Lung (tissue), 12 donors: ENCODE measurements around the gene SLC38A10. TPM values are rescaled to one million over a fixed set of nuclear protein-coding genes. Genes with fewer than 3 reads are reported as not detected.

Source experiments
- ATAC-seq: fragments of 200-7000 bp; cut with Tn5 transposase; one replicate; pipeline ENCODE4 v1.9.1; 2020; ENCODE audit warnings: moderate number of reproducible peaks; ENCODE audit not compliant: insufficient read depth, low FRiP score
- DNase-seq, 3 donors: peaks; one replicate each; pipeline ENCODE4 v3.0.0-alpha.2; 2013 to 2017
- H3K27ac ChIP-seq, 2 donors: one replicate each; pipeline ENCODE4 v1.5.1; 2013; ENCODE audit warnings: mild to moderate bottlenecking in 2 of 2, moderate library complexity in 2 of 2, control low read depth in 1 of 2, inconsistent platforms in 1 of 2, low read depth in 1 of 2, low read length in 1 of 2
- H3K27me3 ChIP-seq, 3 donors: one replicate each; pipeline ENCODE4 v1.5.1; 2013; ENCODE audit warnings: low read length in 2 of 3; ENCODE audit not compliant: control insufficient read depth in 3 of 3, insufficient read depth in 3 of 3
- H3K36me3 ChIP-seq, 4 donors: one replicate each; pipeline ENCODE4 v1.5.1; 2013; ENCODE audit warnings: low read length in 4 of 4, mild to moderate bottlenecking in 1 of 4, moderate library complexity in 1 of 4; ENCODE audit not compliant: control insufficient read depth in 4 of 4, insufficient read depth in 4 of 4
- H3K4me1 ChIP-seq, 5 donors: one replicate each; pipeline ENCODE4 v1.5.1; 2013; ENCODE audit warnings: low read length in 5 of 5, mild to moderate bottlenecking in 2 of 5, moderate library complexity in 1 of 5; ENCODE audit not compliant: control insufficient read depth in 5 of 5, insufficient read depth in 5 of 5
- H3K4me3 ChIP-seq: one replicate; pipeline ENCODE4 v1.5.1; 2013; ENCODE audit warnings: mild to moderate bottlenecking, control low read depth, moderate library complexity
- H3K9ac ChIP-seq, 2 donors: one replicate each; pipeline ENCODE4 v1.5.1; 2013; ENCODE audit warnings: low read length in 2 of 2, control low read depth in 1 of 2; ENCODE audit not compliant: insufficient read depth in 1 of 2
- H3K9me3 ChIP-seq, 4 donors: one replicate each; pipeline ENCODE4 v1.5.1; 2013; ENCODE audit warnings: low read length in 3 of 4, mild to moderate bottlenecking in 1 of 4, moderate library complexity in 1 of 4; ENCODE audit not compliant: control insufficient read depth in 4 of 4, insufficient read depth in 3 of 4
- CTCF ChIP-seq: IDR thresholded peaks from 2 replicates; pipeline ENCODE4 v1.5.1; 2012; ENCODE audit warnings: mild to moderate bottlenecking; ENCODE audit errors: control extremely low read depth, extremely low read depth
- WGBS, 2 donors: extraction: QIAGEN DNeasy Blood & Tissue Kit; methylation state at CpG; one replicate each; pipeline ENCODE4 v1.1.7; 2013; 5-methylcytosine and 5-hydroxymethylcytosine counted together
- polyA plus RNA-seq, 2 donors: library from polyadenylated mRNA; stranded (reverse); fragments of 200-250 nt; gene quantifications; one replicate each; pipeline ENCODE4 v1.2.1, GENCODE V29; 2013
- total RNA-seq, 2 donors: library from RNA; depleted of rRNA in 1 of 2; stranded (reverse); fragments of >200 nt in 1 of 2; gene quantifications; one replicate each; pipeline ENCODE4 v1.2.1, GENCODE V29; 2014 to 2021
- donor health status: control.
- donor health status: control.
- donor health status: Bipolar disorder and iron deficiency.
- donor health status: healthy.
- donor health status: DM: yes; HTN: yes; CAD: no.

The SLC38A10 gene
- total and polyA plus RNA-seq, 4 donors: 56.0 to 127 (median 82.4) TPM

GRCh38 chr17:81288715-81289114, 6.4 kb downstream of the SLC38A10 start:
- Histone ChIP-seq H3K9ac (no peak overlapping the region), H3K9me3 (no peaks in the 10 kb centered on the region), H3K4me3 (no peak overlapping the region), H3K27ac (no peak overlapping the region), H3K27me3 (no peaks in the 10 kb centered on the region), H3K36me3 (peaks cover 0 to 19% (median 11%) of the 10 kb centered on the region in 4 donors), H3K4me1 (peaks cover 0 to 20% (median 5%) of the 10 kb centered on the region in 5 donors)
- no peak for DNase-seq
- WGBS, 2 donors: 81 to 87% methylated on average over 8 of the region's 8 CpGs
- ATAC-seq: no peak
- no peak for TF ChIP-seq CTCF

- TF ChIP-seq CTCF: no peak
- WGBS, 2 donors: 27 to 62% methylated on average over 16 of the region's 16 CpGs
- DNase-seq: no peak
- ATAC-seq: no peak
- peaks cover 0 to 23% (median 12%) of the 10 kb centered on the region in 4 donors for H3K36me3 ChIP-seq
- no peak overlapping the region for H3K9ac ChIP-seq
- no peaks in the 10 kb centered on the region for H3K9me3 ChIP-seq
- H3K4me3 ChIP-seq: no peak overlapping the region
- H3K27ac ChIP-seq: peak overlapping the region in 1 of 2 donors; percentile 62
- H3K4me1 ChIP-seq: peaks cover 0 to 19% (median 5%) of the 10 kb centered on the region in 5 donors
- H3K27me3 ChIP-seq: no peaks in the 10 kb centered on the region
Measured at GRCh38 chr17:81287741-81288430, 7.2 kb downstream of the SLC38A10 start.

GRCh38 chr17:81287152-81287551, 8.0 kb downstream of the SLC38A10 start:
- Histone ChIP-seq H3K27ac (peak overlapping the region in 1 of 2 donors; percentile 93), H3K4me1 (peaks cover 0 to 19% (median 5%) of the 10 kb centered on the region in 5 donors), H3K36me3 (peaks cover 0 to 30% (median 13%) of the 10 kb centered on the region in 4 donors), H3K9ac (no peak overlapping the region), H3K4me3 (no peak overlapping the region), H3K27me3 (no peaks in the 10 kb centered on the region), H3K9me3 (no peaks in the 10 kb centered on the region)
- ATAC-seq (no peak), DNase-seq (no peak)
- no peak for TF ChIP-seq CTCF
- 86 to 90% methylated on average over 21 of the region's 21 CpGs for WGBS, 2 donors
